Measurements from ENCODE around the gene CPNE1.

The CPNE1 gene

GRCh38 chr20:35711588-35712209, 47.0 kb upstream of the CPNE1 start:
- Histone ChIP-seq H3K79me2 (ENCODE audit: insufficient read depth, low read length) (peaks cover 77% of the 10 kb centered on the region), H3K4me2 (ENCODE audit: low read depth, low read length, poor library complexity, severe bottlenecking) (no peak overlapping the region), H3K9me2 (replicated peaks; ENCODE audit: low read depth, low read length) (no peaks in the 10 kb centered on the region), H3K36me3 (ENCODE audit: insufficient read depth, low read length) (peaks cover 97% of the 10 kb centered on the region), H3K4me1 (ENCODE audit: insufficient read depth, low read length, poor library complexity, severe bottlenecking) (no peaks in the 10 kb centered on the region), H3K9ac (ENCODE audit: low read depth, low read length, poor library complexity, severe bottlenecking) (no peak overlapping the region), H4K20me1 (ENCODE audit: insufficient read depth, low read length, poor library complexity, severe bottlenecking) (peaks cover 98% of the 10 kb centered on the region), H2AFZ (ENCODE audit: low read length) (no peak overlapping the region), H3F3A (ENCODE audit: low read depth) (peaks cover 4% of the 10 kb centered on the region; the same call in 1 of the 2 replicates), H3K27me3 (ENCODE audit: insufficient read depth, low read length, poor library complexity, severe bottlenecking) (no peaks in the 10 kb centered on the region), H3K4me3 (ENCODE audit: low read length, poor library complexity, severe bottlenecking) (no peak overlapping the region), H3K9me3 (ENCODE audit: insufficient read depth, low read depth, low read length) (no peaks in the 10 kb centered on the region)
- TF ChIP-seq, protein P1, sequence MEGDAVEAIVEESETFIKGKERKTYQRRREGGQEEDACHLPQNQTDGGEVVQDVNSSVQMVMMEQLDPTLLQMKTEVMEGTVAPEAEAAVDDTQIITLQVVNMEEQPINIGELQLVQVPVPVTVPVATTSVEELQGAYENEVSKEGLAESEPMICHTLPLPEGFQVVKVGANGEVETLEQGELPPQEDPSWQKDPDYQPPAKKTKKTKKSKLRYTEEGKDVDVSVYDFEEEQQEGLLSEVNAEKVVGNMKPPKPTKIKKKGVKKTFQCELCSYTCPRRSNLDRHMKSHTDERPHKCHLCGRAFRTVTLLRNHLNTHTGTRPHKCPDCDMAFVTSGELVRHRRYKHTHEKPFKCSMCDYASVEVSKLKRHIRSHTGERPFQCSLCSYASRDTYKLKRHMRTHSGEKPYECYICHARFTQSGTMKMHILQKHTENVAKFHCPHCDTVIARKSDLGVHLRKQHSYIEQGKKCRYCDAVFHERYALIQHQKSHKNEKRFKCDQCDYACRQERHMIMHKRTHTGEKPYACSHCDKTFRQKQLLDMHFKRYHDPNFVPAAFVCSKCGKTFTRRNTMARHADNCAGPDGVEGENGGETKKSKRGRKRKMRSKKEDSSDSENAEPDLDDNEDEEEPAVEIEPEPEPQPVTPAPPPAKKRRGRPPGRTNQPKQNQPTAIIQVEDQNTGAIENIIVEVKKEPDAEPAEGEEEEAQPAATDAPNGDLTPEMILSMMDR (conservative IDR thresholded peaks at IDR 0.05; ENCODE audit: low read length), result no peak
- no peak for TF ChIP-seq EZH2phosphoT487 (IDR thresholded peaks at IDR 0.05; ENCODE audit: borderline replicate concordance)

- H3K27me3 ChIP-seq (ENCODE audit: insufficient read depth, low read length, poor library complexity, severe bottlenecking), result no peaks in the 10 kb centered on the region
- no peak overlapping the region for H2AFZ ChIP-seq (ENCODE audit: low read length)
- no peaks in the 10 kb centered on the region for H3F3A ChIP-seq (ENCODE audit: low read depth)
- H3K9ac ChIP-seq (ENCODE audit: low read depth, low read length, poor library complexity, severe bottlenecking), result no peak overlapping the region
- no peak overlapping the region for H3K4me2 ChIP-seq (ENCODE audit: low read depth, low read length, poor library complexity, severe bottlenecking)
- peaks cover 97% of the 10 kb centered on the region for H3K36me3 ChIP-seq (ENCODE audit: insufficient read depth, low read length)
- H3K79me2 ChIP-seq (ENCODE audit: insufficient read depth, low read length), result peaks cover 76% of the 10 kb centered on the region
- peaks cover 97% of the 10 kb centered on the region for H4K20me1 ChIP-seq (ENCODE audit: insufficient read depth, low read length, poor library complexity, severe bottlenecking)
- H3K9me2 ChIP-seq (replicated peaks; ENCODE audit: low read depth, low read length), result no peaks in the 10 kb centered on the region
- no peaks in the 10 kb centered on the region for H3K4me1 ChIP-seq (ENCODE audit: insufficient read depth, low read length, poor library complexity, severe bottlenecking)
- no peaks in the 10 kb centered on the region for H3K9me3 ChIP-seq (ENCODE audit: insufficient read depth, low read depth, low read length)
- no peak overlapping the region for H3K4me3 ChIP-seq (ENCODE audit: low read length, poor library complexity, severe bottlenecking)
- TF ChIP-seq, protein P1 (conservative IDR thresholded peaks at IDR 0.05; ENCODE audit: low read length), result no peak
- TF ChIP-seq EZH2phosphoT487 (IDR thresholded peaks at IDR 0.05; ENCODE audit: borderline replicate concordance), result no peak
These were observed 46.3 kb upstream of the CPNE1 start for GRCh38 chr20:35710884-35711587.

GRCh38 chr20:35710039-35710438, 45.3 kb upstream of the CPNE1 start:
- H3K4me2 ChIP-seq (ENCODE audit: low read depth, low read length, poor library complexity, severe bottlenecking), result no peak overlapping the region
- no peak overlapping the region for H2AFZ ChIP-seq (ENCODE audit: low read length)
- H3F3A ChIP-seq (ENCODE audit: low read depth), result no peaks in the 10 kb centered on the region
- peaks cover 75% of the 10 kb centered on the region for H3K79me2 ChIP-seq (ENCODE audit: insufficient read depth, low read length)
- H3K9ac ChIP-seq (ENCODE audit: low read depth, low read length, poor library complexity, severe bottlenecking), result no peak overlapping the region
- no peaks in the 10 kb centered on the region for H3K27me3 ChIP-seq (ENCODE audit: insufficient read depth, low read length, poor library complexity, severe bottlenecking)
- no peak overlapping the region for H3K4me3 ChIP-seq (ENCODE audit: low read length, poor library complexity, severe bottlenecking)
- peaks cover 97% of the 10 kb centered on the region for H4K20me1 ChIP-seq (ENCODE audit: insufficient read depth, low read length, poor library complexity, severe bottlenecking)
- H3K36me3 ChIP-seq (ENCODE audit: insufficient read depth, low read length), result peaks cover 97% of the 10 kb centered on the region
- no peaks in the 10 kb centered on the region for H3K9me2 ChIP-seq (replicated peaks; ENCODE audit: low read depth, low read length)
- no peaks in the 10 kb centered on the region for H3K4me1 ChIP-seq (ENCODE audit: insufficient read depth, low read length, poor library complexity, severe bottlenecking)
- no peaks in the 10 kb centered on the region for H3K9me3 ChIP-seq (ENCODE audit: insufficient read depth, low read depth, low read length)
- TF ChIP-seq, protein P1 (conservative IDR thresholded peaks at IDR 0.05; ENCODE audit: low read length), result no peak
- TF ChIP-seq EZH2phosphoT487 (IDR thresholded peaks at IDR 0.05; ENCODE audit: borderline replicate concordance), result no peak
